ENCODE measurements around the gene EXOC8.

DNA sequence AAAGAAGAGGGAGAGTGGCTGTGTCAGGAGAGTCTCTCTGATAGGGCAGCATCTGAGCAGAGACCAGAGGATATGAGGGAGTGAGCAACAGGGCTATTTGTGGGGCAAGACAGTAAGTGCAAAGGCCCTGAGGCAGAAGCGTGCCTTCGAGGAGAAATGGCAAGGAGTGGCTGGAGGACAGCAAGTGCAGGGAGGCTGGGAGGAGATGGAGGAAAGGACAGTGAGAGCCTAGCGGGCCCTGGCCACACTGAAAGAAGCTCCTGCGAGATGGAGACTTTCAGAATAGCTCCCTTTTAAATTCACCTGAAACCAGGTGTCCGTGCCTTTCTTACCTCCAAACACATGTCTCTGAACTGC is 25.2 kb downstream of the EXOC8 start:
- TF ChIP-seq, protein P1, sequence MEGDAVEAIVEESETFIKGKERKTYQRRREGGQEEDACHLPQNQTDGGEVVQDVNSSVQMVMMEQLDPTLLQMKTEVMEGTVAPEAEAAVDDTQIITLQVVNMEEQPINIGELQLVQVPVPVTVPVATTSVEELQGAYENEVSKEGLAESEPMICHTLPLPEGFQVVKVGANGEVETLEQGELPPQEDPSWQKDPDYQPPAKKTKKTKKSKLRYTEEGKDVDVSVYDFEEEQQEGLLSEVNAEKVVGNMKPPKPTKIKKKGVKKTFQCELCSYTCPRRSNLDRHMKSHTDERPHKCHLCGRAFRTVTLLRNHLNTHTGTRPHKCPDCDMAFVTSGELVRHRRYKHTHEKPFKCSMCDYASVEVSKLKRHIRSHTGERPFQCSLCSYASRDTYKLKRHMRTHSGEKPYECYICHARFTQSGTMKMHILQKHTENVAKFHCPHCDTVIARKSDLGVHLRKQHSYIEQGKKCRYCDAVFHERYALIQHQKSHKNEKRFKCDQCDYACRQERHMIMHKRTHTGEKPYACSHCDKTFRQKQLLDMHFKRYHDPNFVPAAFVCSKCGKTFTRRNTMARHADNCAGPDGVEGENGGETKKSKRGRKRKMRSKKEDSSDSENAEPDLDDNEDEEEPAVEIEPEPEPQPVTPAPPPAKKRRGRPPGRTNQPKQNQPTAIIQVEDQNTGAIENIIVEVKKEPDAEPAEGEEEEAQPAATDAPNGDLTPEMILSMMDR (IDR thresholded peaks at IDR 0.05): no peak
- TF ChIP-seq POLR2A (IDR thresholded peaks at IDR 0.05): no peak

All from uterus (tissue), 2 donors.